ENCODE measurements around the gene LAIR2. TPM values are rescaled to one million over a fixed set of nuclear protein-coding genes. Genes with fewer than 3 reads are reported as not detected.

Gene LAIR2
- total and polyA plus RNA-seq, 10 of the 15 experiments (the other 5 are each of a cell fraction or from before 2014, with no cell fraction given): not detected

GRCh38 chr19:54462655-54463530, 39.7 kb upstream of the LAIR2 start:
- intact Hi-C loops (cut with micrococcal nuclease; ENCODE audit: unreplicated experiment) (loop anchor here (1.0 kb wide), 1 partner anchor 14 kb away; the partner anchor contains the start of gene LENG8), in situ Hi-C loops (cut with MboI) (loop anchor here (10.0 kb wide), 1 partner anchor 1192 kb away; the partner anchor contains the start of gene U2AF2)
- BruUV-seq (replicated peaks): no TSS peak
- Histone ChIP-seq H3K79me2 (ENCODE audit: control insufficient read depth, insufficient read depth, low read length) (peaks cover 14% of the 10 kb centered on the region), H3K36me3 (ENCODE audit: control insufficient read depth in 2 of 2, insufficient read depth in 2 of 2, low read length in 1 of 2) (peaks cover 11 to 32% of the 10 kb centered on the region in 2 experiments), H3K27ac (ENCODE audit: control insufficient read depth, insufficient read depth) (peak overlapping the region; percentile 81), H3K9ac (ENCODE audit: control insufficient read depth, insufficient read depth, low read length) (peak overlapping the region; percentile 80), H4K20me1 (ENCODE audit: control insufficient read depth, insufficient read depth) (no peaks in the 10 kb centered on the region), H3K27me3 (replicated peaks in 1 of 2; ENCODE audit: control insufficient read depth in 2 of 2, insufficient read depth in 2 of 2, low read length in 1 of 2) (no peaks in the 10 kb centered on the region), H3K9me3 (replicated peaks; ENCODE audit: control insufficient read depth, insufficient read depth, low read length) (no peaks in the 10 kb centered on the region), H3K4me1 (ENCODE audit: control insufficient read depth, insufficient read depth, low read length) (peaks cover 12% of the 10 kb centered on the region), H2AFZ (ENCODE audit: control insufficient read depth, low read depth, low read length) (peak overlapping the region; percentile 70; the same call in 1 of the 2 replicates), H3K4me2 (ENCODE audit: control insufficient read depth, insufficient read depth) (peak overlapping the region; percentile 96), H3K4me3 (peak overlapping the region; percentile 76)
- CTCF ChIA-PET: interaction anchor here (0.7 to 1.5 kb wide), 8 partner anchors 11 to 274 kb away, joined by 3 to 6 read pairs (median 4); partner anchors contain the start of genes LENG8 and MBOAT7
- SMC1A ChIA-PET (ENCODE audit: uncharacterized antibody, unreplicated experiment): interaction anchor here (1.0 kb wide), 2 partner anchors 14 to 72 kb away, joined by 4 to 5 read pairs; partner anchors contain the start of gene LENG8
- WGBS (ENCODE audit: insufficient coverage, insufficient replicate concordance, low lambda C conversion rate, missing lambda C conversion rate): 3% methylated on average over 48 of the region's 91 CpGs
- POLR2A ChIA-PET: interaction anchor here (0.7 to 1.7 kb wide), 6 partner anchors 14 to 326 kb away, joined by 3 to 16 read pairs (median 5); partner anchors contain the start of genes CNOT3, LENG8 and MBOAT7
- ATAC-seq (peak; percentile 14), FAIRE-seq (no peak), DNase-seq (ENCODE audit: low read depth, low spot score) (no peak)
- RAD21 ChIA-PET (ENCODE audit: unreplicated experiment): interaction anchor here (1.0 to 1.2 kb wide), 4 partner anchors 10 to 73 kb away, joined by 3 to 12 read pairs (median 4); partner anchors contain the start of genes CDC42EP5 and LENG8
- TF ChIP-seq PML (IDR thresholded peaks at IDR 0.05; ENCODE audit: low read length): no peak
- TF ChIP-seq HDAC6 (IDR thresholded peaks at IDR 0.05; ENCODE audit: unreplicated experiment): peak; percentile 80
- TF ChIP-seq ZNF217 (IDR thresholded peaks at IDR 0.05): 0 out of 2 replicates have a peak, but pooled peaks have one; percentile 52
- TF ChIP-seq GATAD2B (conservative IDR thresholded peaks at IDR 0.05; ENCODE audit: low read depth): peak; percentile 98; the same call in 1 of the 2 replicates
- TF ChIP-seq DPF2 (IDR thresholded peaks at IDR 0.05): peak; percentile 94
- TF ChIP-seq YY1 (IDR thresholded peaks at IDR 0.05; ENCODE audit: low read depth, low read length): peak; percentile 82
- TF ChIP-seq, protein P1, sequence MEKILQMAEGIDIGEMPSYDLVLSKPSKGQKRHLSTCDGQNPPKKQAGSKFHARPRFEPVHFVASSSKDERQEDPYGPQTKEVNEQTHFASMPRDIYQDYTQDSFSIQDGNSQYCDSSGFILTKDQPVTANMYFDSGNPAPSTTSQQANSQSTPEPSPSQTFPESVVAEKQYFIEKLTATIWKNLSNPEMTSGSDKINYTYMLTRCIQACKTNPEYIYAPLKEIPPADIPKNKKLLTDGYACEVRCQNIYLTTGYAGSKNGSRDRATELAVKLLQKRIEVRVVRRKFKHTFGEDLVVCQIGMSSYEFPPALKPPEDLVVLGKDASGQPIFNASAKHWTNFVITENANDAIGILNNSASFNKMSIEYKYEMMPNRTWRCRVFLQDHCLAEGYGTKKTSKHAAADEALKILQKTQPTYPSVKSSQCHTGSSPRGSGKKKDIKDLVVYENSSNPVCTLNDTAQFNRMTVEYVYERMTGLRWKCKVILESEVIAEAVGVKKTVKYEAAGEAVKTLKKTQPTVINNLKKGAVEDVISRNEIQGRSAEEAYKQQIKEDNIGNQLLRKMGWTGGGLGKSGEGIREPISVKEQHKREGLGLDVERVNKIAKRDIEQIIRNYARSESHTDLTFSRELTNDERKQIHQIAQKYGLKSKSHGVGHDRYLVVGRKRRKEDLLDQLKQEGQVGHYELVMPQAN (conservative IDR thresholded peaks at IDR 0.05): peak; percentile 77
- TF ChIP-seq REST (IDR thresholded peaks at IDR 0.05; ENCODE audit: low read depth, low read length): no peak
- peak; percentile 33; the same call in 1 of the 2 replicates for TF ChIP-seq PAX5 (IDR thresholded peaks at IDR 0.05; ENCODE audit: borderline replicate concordance, low read depth, low read length)
- 0 out of 2 replicates have a peak, but pooled peaks have one; percentile 63 for TF ChIP-seq RB1 (IDR thresholded peaks at IDR 0.05; ENCODE audit: borderline replicate concordance)
- peak; percentile 40; the same call in 1 of the 2 replicates for TF ChIP-seq POLR2AphosphoS5 (IDR thresholded peaks at IDR 0.05; ENCODE audit: low read length)
- no peak for TF ChIP-seq NRF1 (conservative IDR thresholded peaks at IDR 0.05; ENCODE audit: low read depth, low read length)
- peak; percentile 67; the same call in 1 of the 2 replicates for TF ChIP-seq NFXL1 (IDR thresholded peaks at IDR 0.05; ENCODE audit: borderline replicate concordance)
- 0 out of 2 replicates have a peak, but pooled peaks have one; percentile 19 for TF ChIP-seq CREB1 (IDR thresholded peaks at IDR 0.05; ENCODE audit: low read depth)
- TF ChIP-seq, protein P2, sequence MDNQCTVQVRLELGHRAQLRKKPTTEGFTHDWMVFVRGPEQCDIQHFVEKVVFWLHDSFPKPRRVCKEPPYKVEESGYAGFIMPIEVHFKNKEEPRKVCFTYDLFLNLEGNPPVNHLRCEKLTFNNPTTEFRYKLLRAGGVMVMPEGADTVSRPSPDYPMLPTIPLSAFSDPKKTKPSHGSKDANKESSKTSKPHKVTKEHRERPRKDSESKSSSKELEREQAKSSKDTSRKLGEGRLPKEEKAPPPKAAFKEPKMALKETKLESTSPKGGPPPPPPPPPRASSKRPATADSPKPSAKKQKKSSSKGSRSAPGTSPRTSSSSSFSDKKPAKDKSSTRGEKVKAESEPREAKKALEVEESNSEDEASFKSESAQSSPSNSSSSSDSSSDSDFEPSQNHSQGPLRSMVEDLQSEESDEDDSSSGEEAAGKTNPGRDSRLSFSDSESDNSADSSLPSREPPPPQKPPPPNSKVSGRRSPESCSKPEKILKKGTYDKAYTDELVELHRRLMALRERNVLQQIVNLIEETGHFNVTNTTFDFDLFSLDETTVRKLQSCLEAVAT (IDR thresholded peaks at IDR 0.05): no peak
